ENCODE results near the gene SLC34A1.

The SLC34A1 gene

GRCh38 chr5:177367981-177368868 lies 16.0 kb upstream of the SLC34A1 start:
- Histone ChIP-seq H3K4me1 (ENCODE audit: insufficient read depth, poor library complexity, severe bottlenecking) (peaks cover 25% of the 10 kb centered on the region), H3K9me3 (ENCODE audit: severe bottlenecking) (no peaks in the 10 kb centered on the region), H3K36me3 (ENCODE audit: low read depth) (no peaks in the 10 kb centered on the region; the same call in 1 of the 2 replicates), H3K27ac (ENCODE audit: poor library complexity, severe bottlenecking) (no peak overlapping the region), H3K27me3 (ENCODE audit: insufficient read depth, poor library complexity, severe bottlenecking) (no peaks in the 10 kb centered on the region), H3K4me3 (ENCODE audit: severe bottlenecking) (no peak overlapping the region)
- DNase-seq (ENCODE audit: low spot score): no peak
- no peak for ATAC-seq (ENCODE audit: low read depth)
- TF ChIP-seq CTCF (IDR thresholded peaks at IDR 0.05; ENCODE audit: poor library complexity, severe bottlenecking): no peak

- DNase-seq (ENCODE audit: low spot score): no peak
- peaks cover 20% of the 10 kb centered on the region for H3K4me1 ChIP-seq (ENCODE audit: insufficient read depth, poor library complexity, severe bottlenecking)
- peak; percentile 85 for TF ChIP-seq CTCF (IDR thresholded peaks at IDR 0.05; ENCODE audit: poor library complexity, severe bottlenecking)
- H3K36me3 ChIP-seq (ENCODE audit: low read depth): no peaks in the 10 kb centered on the region; the same call in 1 of the 2 replicates
- no peaks in the 10 kb centered on the region for H3K9me3 ChIP-seq (ENCODE audit: severe bottlenecking)
- H3K27ac ChIP-seq (ENCODE audit: poor library complexity, severe bottlenecking): no peak overlapping the region
- H3K4me3 ChIP-seq (ENCODE audit: severe bottlenecking): no peak overlapping the region
- H3K27me3 ChIP-seq (ENCODE audit: insufficient read depth, poor library complexity, severe bottlenecking): no peaks in the 10 kb centered on the region
- peak; percentile 21; the same call in 1 of the 3 replicates for ATAC-seq (ENCODE audit: low read depth)
Measured at GRCh38 chr5:177368869-177369644, 15.2 kb upstream of the SLC34A1 start.

GRCh38 chr5:177369645-177370440 lies 14.4 kb upstream of the SLC34A1 start:
- Histone ChIP-seq H3K9me3 (ENCODE audit: severe bottlenecking) (no peaks in the 10 kb centered on the region), H3K27me3 (ENCODE audit: insufficient read depth, poor library complexity, severe bottlenecking) (no peaks in the 10 kb centered on the region), H3K4me1 (ENCODE audit: insufficient read depth, poor library complexity, severe bottlenecking) (peaks cover 24% of the 10 kb centered on the region), H3K4me3 (ENCODE audit: severe bottlenecking) (no peak overlapping the region), H3K27ac (ENCODE audit: poor library complexity, severe bottlenecking) (peak overlapping the region; percentile 44), H3K36me3 (ENCODE audit: low read depth) (no peaks in the 10 kb centered on the region; the same call in 1 of the 2 replicates)
- ATAC-seq (ENCODE audit: low read depth) (no peak), DNase-seq (ENCODE audit: low spot score) (no peak)
- TF ChIP-seq CTCF (IDR thresholded peaks at IDR 0.05; ENCODE audit: poor library complexity, severe bottlenecking): no peak

- TF ChIP-seq CTCF (IDR thresholded peaks at IDR 0.05; ENCODE audit: poor library complexity, severe bottlenecking): peak; percentile 86
- peak overlapping the region; percentile 45 for H3K4me3 ChIP-seq (ENCODE audit: severe bottlenecking)
- H3K9me3 ChIP-seq (ENCODE audit: severe bottlenecking): no peaks in the 10 kb centered on the region
- H3K36me3 ChIP-seq (ENCODE audit: low read depth): no peaks in the 10 kb centered on the region; the same call in 1 of the 2 replicates
- DNase-seq (ENCODE audit: low spot score) (peak; percentile 97), ATAC-seq (ENCODE audit: low read depth) (peak; percentile 79)
- H3K27me3 ChIP-seq (ENCODE audit: insufficient read depth, poor library complexity, severe bottlenecking): no peaks in the 10 kb centered on the region
- H3K4me1 ChIP-seq (ENCODE audit: insufficient read depth, poor library complexity, severe bottlenecking): peaks cover 24% of the 10 kb centered on the region
- peak overlapping the region; percentile 44 for H3K27ac ChIP-seq (ENCODE audit: poor library complexity, severe bottlenecking)
Measured at GRCh38 chr5:177370488-177371119, 13.6 kb upstream of the SLC34A1 start.
